Peyer's patch (tissue), 4 donors: ENCODE results near the gene C2orf81. TPM values are rescaled to one million over a fixed set of nuclear protein-coding genes. Genes with fewer than 3 reads are reported as not detected.

Source experiments
- DNase-seq, 3 donors: peaks; one replicate each; pipeline ENCODE4 v3.0.0-alpha.2; 2017 to 2019
- H3K27ac ChIP-seq, 4 donors: fragments of 200-600 bp; sonication (generic); one replicate each; pipeline ENCODE4 v1.5.1; 2016 to 2019
- H3K27me3 ChIP-seq, 2 donors: fragments of 200-600 bp; sonication (generic); one replicate each; pipeline ENCODE4 v1.5.1; 2019
- H3K36me3 ChIP-seq, 3 donors: fragments of 200-600 bp; sonication (generic); one replicate each; pipeline ENCODE4 v1.5.1; 2016 to 2019
- H3K4me1 ChIP-seq, 4 donors: fragments of 200-600 bp; sonication (generic); one replicate each; pipeline ENCODE4 v1.5.1; 2016 to 2019
- H3K4me3 ChIP-seq, 4 donors: fragments of 200-600 bp; sonication (generic); 1 replicate in 3 of 4; 2 replicates in 1 of 4; pipeline ENCODE4 v1.5.1; 2016 to 2019; ENCODE audit warnings: mild to moderate bottlenecking in 1 of 4
- H3K9me3 ChIP-seq, 4 donors: fragments of 200-600 bp; sonication (generic); one replicate each; pipeline ENCODE4 v1.5.1; 2016 to 2019; ENCODE audit warnings: mild to moderate bottlenecking in 1 of 4
- CTCF ChIP-seq, 6 experiments: fragments of 450-650 bp in 4 of 6; fragments of 200-600 bp in 2 of 6; sonication (generic) in 1 of 6; IDR thresholded peaks; one replicate each; pipeline ENCODE4 v1.5.1; 2017 to 2019; ENCODE audit warnings: antibody characterized with exemption in 6 of 6, mild to moderate bottlenecking in 3 of 6, moderate library complexity in 1 of 6
- POLR2A ChIP-seq, 2 donors: fragments of 450-650 bp; IDR thresholded peaks; one replicate each; pipeline ENCODE4 v1.5.1; 2017; ENCODE audit warnings: antibody characterized with exemption in 2 of 2, mild to moderate bottlenecking in 2 of 2, moderate library complexity in 2 of 2
- total RNA-seq, 4 donors: library from RNA; depleted of rRNA; stranded (reverse); fragments of >200 nt; gene quantifications; one replicate each; pipeline ENCODE4 v1.1.0, GENCODE V29; 2016

Gene C2orf81
- total RNA-seq, 4 donors from 2014 or later: 0.94 to 3.3 (median 1.7) TPM

GRCh38 chr2:74439803-74440377, 18.5 kb upstream of the C2orf81 start:
- H3K4me1 ChIP-seq: peaks cover 0 to 33% (median 14%) of the 10 kb centered on the region in 4 donors
- H3K27me3 ChIP-seq: no peaks in the 10 kb centered on the region
- TF ChIP-seq POLR2A (IDR thresholded peaks at IDR 0.05): no peak
- TF ChIP-seq CTCF (IDR thresholded peaks at IDR 0.05): no peak
- H3K4me3 ChIP-seq: peak overlapping the region; percentile 47 to 77 (median 52)
- peak overlapping the region; percentile 63 to 96 (median 90) for H3K27ac ChIP-seq
- H3K36me3 ChIP-seq: no peaks in the 10 kb centered on the region
- H3K9me3 ChIP-seq: no peaks in the 10 kb centered on the region
- no peak for DNase-seq

- Histone ChIP-seq H3K27me3 (no peaks in the 10 kb centered on the region), H3K27ac (peak overlapping the region; percentile 63 to 96 (median 90)), H3K36me3 (no peaks in the 10 kb centered on the region), H3K4me3 (peak overlapping the region in 3 of 4 donors; percentile 47 to 77 (median 52)), H3K9me3 (no peaks in the 10 kb centered on the region), H3K4me1 (peaks cover 0 to 33% (median 14%) of the 10 kb centered on the region in 4 donors)
- no peak for TF ChIP-seq POLR2A (IDR thresholded peaks at IDR 0.05)
- no peak for TF ChIP-seq CTCF (IDR thresholded peaks at IDR 0.05)
- no peak for DNase-seq
Observed at GRCh38 chr2:74439373-74439772, 18.0 kb upstream of the C2orf81 start.

- no peak for DNase-seq
- Histone ChIP-seq H3K4me1 (peaks cover 0 to 25% (median 14%) of the 10 kb centered on the region in 4 donors), H3K27me3 (no peaks in the 10 kb centered on the region), H3K9me3 (no peaks in the 10 kb centered on the region), H3K27ac (no peak overlapping the region), H3K36me3 (no peaks in the 10 kb centered on the region), H3K4me3 (no peak overlapping the region)
- TF ChIP-seq CTCF (IDR thresholded peaks at IDR 0.05): no peak
- TF ChIP-seq POLR2A (IDR thresholded peaks at IDR 0.05): no peak
Observed at GRCh38 chr2:74438248-74438647, 16.8 kb upstream of the C2orf81 start.

GRCh38 chr2:74436848-74437695, 15.7 kb upstream of the C2orf81 start:
- no peak overlapping the region for H3K27ac ChIP-seq
- peaks cover 0 to 5% (median 0%) of the 10 kb centered on the region in 3 donors for H3K36me3 ChIP-seq
- no peak overlapping the region for H3K4me3 ChIP-seq
- no peak for DNase-seq
- H3K4me1 ChIP-seq: peaks cover 0 to 22% (median 14%) of the 10 kb centered on the region in 4 donors
- no peak for TF ChIP-seq CTCF (IDR thresholded peaks at IDR 0.05)
- no peak for TF ChIP-seq POLR2A (IDR thresholded peaks at IDR 0.05)
- no peaks in the 10 kb centered on the region for H3K27me3 ChIP-seq
- H3K9me3 ChIP-seq: no peaks in the 10 kb centered on the region

GRCh38 chr2:74436111-74436805, 14.8 kb upstream of the C2orf81 start:
- no peak for TF ChIP-seq CTCF (IDR thresholded peaks at IDR 0.05)
- TF ChIP-seq POLR2A (IDR thresholded peaks at IDR 0.05): no peak

More at GRCh38 chr2:74436111-74436805, 14.8 kb upstream of the C2orf81 start:
- Histone ChIP-seq H3K4me1 (peaks cover 0 to 22% (median 10%) of the 10 kb centered on the region in 4 donors), H3K9me3 (no peaks in the 10 kb centered on the region), H3K36me3 (peaks cover 0 to 13% (median 0%) of the 10 kb centered on the region in 3 donors), H3K4me3 (no peak overlapping the region), H3K27me3 (no peaks in the 10 kb centered on the region), H3K27ac (no peak overlapping the region)
- no peak for DNase-seq
